ENCODE data around the gene N4BP2. TPM values are rescaled to one million over a fixed set of nuclear protein-coding genes. Genes with fewer than 3 reads are reported as not detected.

N4BP2 gene
- total and polyA plus RNA-seq, 7 donors = 1.1 to 6.8 (median 2.7) TPM

- 75 to 76% (median 75%) methylated on average over 8 of the region's 8 CpGs for WGBS, 3 donors
- H3K27me3 ChIP-seq (ENCODE audit: insufficient read depth in 3 of 3, low read length in 2 of 3) = peaks cover 0 to 7% (median 0%) of the 10 kb centered on the region in 3 donors
- H3K4me3 ChIP-seq = no peak overlapping the region
- no peak for DNase-seq
- no peak overlapping the region for H3K27ac ChIP-seq
- H3K4me1 ChIP-seq = no peaks in the 10 kb centered on the region
- intact Hi-C loops (cut with DNase I) = no loop called here
- TF ChIP-seq, protein P1, sequence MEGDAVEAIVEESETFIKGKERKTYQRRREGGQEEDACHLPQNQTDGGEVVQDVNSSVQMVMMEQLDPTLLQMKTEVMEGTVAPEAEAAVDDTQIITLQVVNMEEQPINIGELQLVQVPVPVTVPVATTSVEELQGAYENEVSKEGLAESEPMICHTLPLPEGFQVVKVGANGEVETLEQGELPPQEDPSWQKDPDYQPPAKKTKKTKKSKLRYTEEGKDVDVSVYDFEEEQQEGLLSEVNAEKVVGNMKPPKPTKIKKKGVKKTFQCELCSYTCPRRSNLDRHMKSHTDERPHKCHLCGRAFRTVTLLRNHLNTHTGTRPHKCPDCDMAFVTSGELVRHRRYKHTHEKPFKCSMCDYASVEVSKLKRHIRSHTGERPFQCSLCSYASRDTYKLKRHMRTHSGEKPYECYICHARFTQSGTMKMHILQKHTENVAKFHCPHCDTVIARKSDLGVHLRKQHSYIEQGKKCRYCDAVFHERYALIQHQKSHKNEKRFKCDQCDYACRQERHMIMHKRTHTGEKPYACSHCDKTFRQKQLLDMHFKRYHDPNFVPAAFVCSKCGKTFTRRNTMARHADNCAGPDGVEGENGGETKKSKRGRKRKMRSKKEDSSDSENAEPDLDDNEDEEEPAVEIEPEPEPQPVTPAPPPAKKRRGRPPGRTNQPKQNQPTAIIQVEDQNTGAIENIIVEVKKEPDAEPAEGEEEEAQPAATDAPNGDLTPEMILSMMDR (IDR thresholded peaks at IDR 0.05) = no peak
- H3K36me3 ChIP-seq (ENCODE audit: insufficient read depth in 1 of 2, low read depth in 1 of 2) = no peaks in the 10 kb centered on the region
- ATAC-seq = no peak
- no peaks in the 10 kb centered on the region for H3K9me3 ChIP-seq
Observed at GRCh38 chr4:40046311-40046980, 10.2 kb upstream of the N4BP2 start.

DNA sequence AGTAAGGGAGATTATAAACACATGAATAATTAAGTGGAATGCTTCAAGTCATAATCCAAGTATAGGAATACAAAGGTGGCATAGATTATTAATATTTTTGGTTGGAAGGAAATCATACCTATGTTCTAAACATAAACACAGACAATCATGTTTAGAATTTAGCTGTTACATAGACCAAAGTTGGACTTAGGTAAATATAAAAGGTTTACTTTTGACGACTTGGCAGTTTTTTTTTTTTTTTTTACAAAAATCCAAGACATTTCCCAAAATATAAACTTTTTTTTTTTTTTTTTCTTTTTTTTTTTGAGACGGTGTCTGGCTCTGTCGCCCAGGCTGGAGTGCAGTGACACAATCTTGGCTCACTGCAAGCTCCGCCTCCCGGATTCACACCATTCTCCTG, 3.5 kb upstream of the N4BP2 start:
- no peak for DNase-seq
- TF ChIP-seq, protein P1 (IDR thresholded peaks at IDR 0.05) = no peak

GRCh38 chr4:40055511-40055862, 1.2 kb upstream of the N4BP2 start:
- DNase-seq = no peak
- TF ChIP-seq, protein P1 (IDR thresholded peaks at IDR 0.05) = no peak
- intact Hi-C loops (cut with DNase I) = loop anchor here (5.0 to 10.0 kb wide), 2 partner anchors 78 to 259 kb away; partner anchors contain the start of gene PDS5A (in 1 of the 2)
- no peaks in the 10 kb centered on the region for H3K9me3 ChIP-seq
- H3K27ac ChIP-seq = peak overlapping the region; percentile 98
- H3K27me3 ChIP-seq (ENCODE audit: insufficient read depth in 3 of 3, low read length in 2 of 3) = no peaks in the 10 kb centered on the region
- WGBS, 3 donors = 7 to 19% (median 11%) methylated on average over 5 of the region's 5 CpGs
- no peak for ATAC-seq
- peak overlapping the region; percentile 86 for H3K4me3 ChIP-seq
- H3K4me1 ChIP-seq = peaks cover 15% of the 10 kb centered on the region
- H3K36me3 ChIP-seq (ENCODE audit: insufficient read depth in 1 of 2, low read depth in 1 of 2) = no peaks in the 10 kb centered on the region

More for the DNA sequence above, 3.5 kb upstream of the N4BP2 start:
- Histone ChIP-seq H3K4me1 (peaks cover 8% of the 10 kb centered on the region), H3K27ac (no peak overlapping the region), H3K27me3 (ENCODE audit: insufficient read depth in 3 of 3, low read length in 2 of 3) (no peaks in the 10 kb centered on the region), H3K36me3 (ENCODE audit: insufficient read depth in 1 of 2, low read depth in 1 of 2) (no peaks in the 10 kb centered on the region), H3K9me3 (no peaks in the 10 kb centered on the region), H3K4me3 (no peak overlapping the region)
- ATAC-seq = no peak
- intact Hi-C loops (cut with DNase I) = loop anchor here in 1 of 2 donors (10.0 kb wide), 1 partner anchor 262 kb away; no protein-coding TSS in a partner anchor
- WGBS, 3 donors = 81 to 96% (median 91%) methylated on average over 1 to 5 of the region's 5 CpGs

- 0 to 1% (median 0%) methylated on average over 31 to 86 of the region's 86 CpGs for WGBS, 3 donors
- TF ChIP-seq, protein P1 (IDR thresholded peaks at IDR 0.05) = no peak
- intact Hi-C loops (cut with DNase I) = loop anchor here (2.0 to 10.0 kb wide), 3 partner anchors 79 to 259 kb away; partner anchors contain the start of gene PDS5A (in 1 of the 2)
Observed at GRCh38 chr4:40055863-40056715, 561 bp upstream of the N4BP2 start.

More at GRCh38 chr4:40055863-40056715, 561 bp upstream of the N4BP2 start:
- H3K9me3 ChIP-seq = no peaks in the 10 kb centered on the region
- H3K27me3 ChIP-seq (ENCODE audit: insufficient read depth in 3 of 3, low read length in 2 of 3) = no peaks in the 10 kb centered on the region
- H3K36me3 ChIP-seq (ENCODE audit: insufficient read depth in 1 of 2, low read depth in 1 of 2) = no peaks in the 10 kb centered on the region
- peak overlapping the region; percentile 86 for H3K4me3 ChIP-seq
- peak; percentile 76 to 85 for DNase-seq
- peak; percentile 46 to 60 (median 50) for ATAC-seq
- peaks cover 15% of the 10 kb centered on the region for H3K4me1 ChIP-seq
- peak overlapping the region; percentile 98 for H3K27ac ChIP-seq
